HepG2 (cell line): ENCODE data around the gene DENND1C. TPM values are rescaled to one million over a fixed set of nuclear protein-coding genes. Genes with fewer than 3 reads are reported as not detected.

Experiments
- CREB1 ChIP-seq, 2 experiments: fragments of 450-650 bp in 1 of 2; IDR thresholded peaks; 2 replicates each; pipeline ENCODE4 v1.6.1; 2016 to 2017; ENCODE audit warnings: control low read depth in 1 of 2, mild to moderate bottlenecking in 1 of 2, missing compliant biosample characterization in 1 of 2, missing genetic modification characterization in 1 of 2
- ETV5 ChIP-seq: IDR thresholded peaks from 2 replicates; pipeline ENCODE4 v1.6.1; 2018; ENCODE audit warnings: missing biosample characterization, missing genetic modification reagents, inconsistent platforms, borderline replicate concordance
- HMGXB3 ChIP-seq: sonication (generic); formaldehyde crosslinking; IDR thresholded peaks from 2 replicates; pipeline ENCODE4 v1.4.0; 2020; ENCODE audit warnings: missing genetic modification reagents, borderline replicate concordance
- IKZF4 ChIP-seq: sonication (generic); formaldehyde crosslinking; IDR thresholded peaks from 2 replicates; pipeline ENCODE4 v1.5.1; 2020; ENCODE audit warnings: borderline replicate concordance, mild to moderate bottlenecking, low read depth, missing genetic modification reagents; ENCODE audit errors: not compliant biosample characterization
- NFE2 ChIP-seq: sonication (generic); formaldehyde crosslinking; IDR thresholded peaks from 2 replicates; pipeline ENCODE4 v1.4.0; 2020; ENCODE audit warnings: missing genetic modification reagents
- NFE2L1 ChIP-seq: sonication (generic); formaldehyde crosslinking; IDR thresholded peaks from 2 replicates; pipeline ENCODE4 v1.4.0; 2020; ENCODE audit warnings: missing genetic modification reagents, mild to moderate bottlenecking, borderline replicate concordance
- POLR2A ChIP-seq, 2 experiments: IDR thresholded peaks; 2 replicates each; pipeline ENCODE4 v1.6.1; 2011; ENCODE audit warnings: low read depth in 2 of 2, low read length in 2 of 2, mild to moderate bottlenecking in 1 of 2, moderate library complexity in 1 of 2; ENCODE audit not compliant: insufficient read depth in 1 of 2
- SAP130 ChIP-seq: IDR thresholded peaks from 2 replicates; pipeline ENCODE4 v1.6.1; 2016; ENCODE audit warnings: low read depth
- SOX13 ChIP-seq, 3 experiments: fragments of 450-650 bp in 1 of 3; sonication (generic) in 1 of 3; formaldehyde crosslinking in 1 of 3; IDR thresholded peaks in 2 of 3; conservative IDR thresholded peaks in 1 of 3; 2 replicates each; pipeline versions ENCODE4 v1.5.0 to v1.6.1; 2016 to 2020; ENCODE audit warnings: antibody characterized with exemption in 1 of 3, mild to moderate bottlenecking in 1 of 3, missing compliant biosample characterization in 1 of 3, missing genetic modification reagents in 1 of 3, moderate library complexity in 1 of 3
- SP4 ChIP-seq: sonication (generic); formaldehyde crosslinking; IDR thresholded peaks from 2 replicates; pipeline ENCODE4 v1.8.1; 2023; ENCODE audit warnings: mild to moderate bottlenecking, missing genetic modification reagents
- TBX2 ChIP-seq: sonication (generic); formaldehyde crosslinking; IDR thresholded peaks from 2 replicates; pipeline ENCODE4 v1.5.0; 2020; ENCODE audit warnings: missing genetic modification reagents, mild to moderate bottlenecking, borderline replicate concordance
- U2AF1 ChIP-seq: fragments of 200-400 bp; formaldehyde crosslinking; optimal IDR thresholded peaks from 2 replicates; pipeline ENCODE3; 2017; ENCODE audit warnings: mild to moderate bottlenecking, low read depth, low read length
- ZC3H4 ChIP-seq: sonication (generic); formaldehyde crosslinking; IDR thresholded peaks from 2 replicates; pipeline ENCODE4 v1.4.0; 2020; ENCODE audit warnings: missing genetic modification reagents, borderline replicate concordance
- ZFP90 ChIP-seq: sonication (generic); formaldehyde crosslinking; IDR thresholded peaks from 2 replicates; pipeline ENCODE4 v1.8.0; 2022; ENCODE audit warnings: missing genetic modification reagents, mild to moderate bottlenecking, inconsistent platforms, borderline replicate concordance
- ZMYM3 ChIP-seq: sonication (generic); formaldehyde crosslinking; IDR thresholded peaks from 2 replicates; pipeline ENCODE4 v1.5.1; 2020; ENCODE audit warnings: mild to moderate bottlenecking, missing genetic modification reagents
- ZNF782 ChIP-seq: sonication (generic); formaldehyde crosslinking; IDR thresholded peaks from 2 replicates; pipeline ENCODE4 v1.4.0; 2020; ENCODE audit warnings: missing genetic modification reagents, mild to moderate bottlenecking, borderline replicate concordance
- ZNF788 ChIP-seq: sonication (generic); formaldehyde crosslinking; IDR thresholded peaks from 2 replicates; pipeline ENCODE4 v1.5.0; 2020; ENCODE audit warnings: mild to moderate bottlenecking, missing genetic modification reagents, borderline replicate concordance
- ZSCAN25 ChIP-seq: sonication (generic); formaldehyde crosslinking; IDR thresholded peaks from 2 replicates; pipeline ENCODE4 v1.8.0; 2022; ENCODE audit warnings: mild to moderate bottlenecking, missing genetic modification reagents
- ZSCAN29 ChIP-seq: sonication (generic); formaldehyde crosslinking; conservative IDR thresholded peaks from 2 replicates; pipeline ENCODE4 v1.4.0; 2020; ENCODE audit warnings: mild to moderate bottlenecking, missing genetic modification reagents
- polyA plus RNA-seq, 8 experiments: library from polyadenylated mRNA; depleted of rRNA in 3 of 8; stranded (reverse) in 7 of 8; unstranded in 1 of 8; fragments of >200 nt; fragmentation: Illumina TruSeq in 4 of 8; extraction: Trizol in 4 of 8; gene quantifications; 2 replicates each; pipeline versions ENCODE4 v1.2.1 to v1.2.3, GENCODE V29; 2011 to 2016; ENCODE audit warnings: low read depth in 4 of 8, missing spikeins in 1 of 8, mixed read lengths in 1 of 8; ENCODE audit not compliant: insufficient read depth in 1 of 8
- total RNA-seq, 5 experiments: library from RNA; depleted of rRNA; stranded (reverse); fragments of >200 nt; fragmentation: Illumina TruSeq; extraction: Trizol; gene quantifications; 2 replicates each; pipeline ENCODE4 v1.2.3, GENCODE V29; 2016; ENCODE audit warnings: low read depth in 1 of 5

DENND1C gene
- total and polyA plus RNA-seq, 2 of the 13 experiments (the other 11 are each of a cell fraction or from before 2014, with no cell fraction given) = 0.04 to 0.73 TPM

GRCh38 chr19:6530386-6531162, 49.0 kb upstream of the DENND1C start, which contains the start of gene TNFSF9 (continued):
- TF ChIP-seq NFE2L1 (CRISPR knock-in tag) (peak; percentile 79; the same call in 1 of the 2 replicates), TBX2 (CRISPR knock-in tag) (peak; percentile 47; the same call in 1 of the 2 replicates), U2AF1 (peak; percentile 53), SOX13 (IDR thresholded peaks at IDR 0.05) (0 out of 2 replicates have a peak, but pooled peaks have one; percentile 21), SOX13 (CRISPR knock-in tag; conservative IDR thresholded peaks at IDR 0.05 in 1 of 2, IDR thresholded peaks at IDR 0.05 in 1 of 2) (no peak), HMGXB3 (0 out of 2 replicates have a peak, but pooled peaks have one; percentile 19), ZSCAN29 (CRISPR knock-in tag) (no peak), ZC3H4 (no peak), NFE2 (CRISPR knock-in tag) (peak; percentile 35; the same call in 1 of the 2 replicates), ETV5 (CRISPR knock-in tag) (peak; percentile 60; the same call in 1 of the 2 replicates), SP4 (CRISPR knock-in tag) (peak; percentile 88), SAP130 (CRISPR knock-in tag) (peak; percentile 67), ZSCAN25 (CRISPR knock-in tag) (no peak), ZMYM3 (CRISPR knock-in tag) (no peak), ZFP90 (CRISPR knock-in tag) (no peak), ZNF788 (peak; percentile 40; the same call in 1 of the 2 replicates), CREB1 (IDR thresholded peaks at IDR 0.05) (peak; percentile 65; the same call in 1 of the 2 replicates), CREB1 (CRISPR knock-in tag; IDR thresholded peaks at IDR 0.05) (no peak), IKZF4 (CRISPR knock-in tag) (peak; percentile 70), ZNF782 (CRISPR knock-in tag) (no peak), POLR2A (IDR thresholded peaks at IDR 0.05; ENCODE audit: insufficient read depth in 1 of 2, low read depth in 2 of 2, low read length in 2 of 2) (peak; percentile 71 to 87)
- TF ChIP-seq, all 625 proteins: peak for 80
